A172 (cell line): ENCODE data around the gene MIR17HG. TPM values are rescaled to one million over a fixed set of nuclear protein-coding genes. Genes with fewer than 3 reads are reported as not detected.
"Not testable (repeated sequence)": the region's sequence is repeated elsewhere in the genome, so short reads cannot be mapped to it uniquely, and the experiment has no call there.

Source experiments
- DNase-seq: peaks from one replicate; pipeline ENCODE4 v3.0.0-alpha.2; 2015; ENCODE audit warnings: low spot score
- total RNA-seq: library from RNA; depleted of rRNA; stranded (reverse); fragments of >200 nt; shearing (Covaris generic); gene quantifications from 2 replicates; pipeline ENCODE4 v1.2.3, GENCODE V29; 2014

MIR17HG gene
- total RNA-seq, 1 experiment from 2014 or later: 3.7 TPM

DNA sequence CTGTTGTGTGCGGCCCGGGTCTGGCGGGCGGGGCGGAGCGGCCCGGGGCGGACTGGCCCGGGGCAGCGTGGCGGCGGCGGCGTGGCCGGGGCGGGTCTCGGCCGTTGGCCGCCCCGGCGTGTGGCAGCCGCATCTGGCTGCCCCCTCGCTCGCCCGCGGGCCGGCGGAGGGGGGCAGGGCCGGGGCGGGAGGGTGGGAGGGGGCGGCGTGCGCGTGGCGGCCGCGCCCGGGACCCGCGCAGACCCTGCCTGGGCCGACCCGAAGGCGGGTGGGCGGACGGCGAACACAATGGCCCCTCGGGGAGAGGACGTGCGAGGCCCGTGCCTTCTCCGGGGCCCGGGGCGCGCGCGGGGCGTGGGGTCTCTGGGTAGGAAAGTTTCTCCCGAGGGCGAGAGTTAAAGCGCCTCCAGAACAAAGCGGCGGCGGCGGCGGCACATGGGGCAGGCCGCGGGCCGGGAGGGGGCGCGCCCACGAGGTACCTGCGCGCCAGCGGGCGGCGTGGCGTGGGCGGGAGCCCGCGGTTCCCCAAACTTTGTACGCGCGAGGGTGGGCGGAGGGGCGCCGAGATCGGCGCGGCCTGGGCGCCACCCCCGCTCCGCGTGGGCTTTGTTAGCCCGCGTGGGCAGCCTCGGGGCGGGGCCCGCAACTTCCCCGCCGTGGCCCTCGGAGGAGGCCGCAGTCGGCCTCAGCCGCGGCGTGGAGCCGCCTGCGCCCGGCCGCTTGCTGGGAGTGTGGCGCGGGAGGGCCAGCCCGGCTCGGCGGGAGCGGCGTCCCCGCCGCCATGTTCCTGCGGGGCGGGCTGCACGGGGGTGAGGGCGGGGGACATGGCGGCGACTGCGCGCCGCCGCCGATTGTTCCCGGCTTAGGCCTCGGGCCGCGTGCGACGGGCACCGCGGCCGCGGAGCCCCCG, 764 bp downstream of the MIR17HG start:
- DNase-seq: no peak

- peak; percentile 67 for DNase-seq
These were observed 1.5 kb downstream of the MIR17HG start for GRCh38 chr13:91348906-91349435.

GRCh38 chr13:91349992-91350911, 2.8 kb downstream of the MIR17HG start:
- no peak for DNase-seq

DNA sequence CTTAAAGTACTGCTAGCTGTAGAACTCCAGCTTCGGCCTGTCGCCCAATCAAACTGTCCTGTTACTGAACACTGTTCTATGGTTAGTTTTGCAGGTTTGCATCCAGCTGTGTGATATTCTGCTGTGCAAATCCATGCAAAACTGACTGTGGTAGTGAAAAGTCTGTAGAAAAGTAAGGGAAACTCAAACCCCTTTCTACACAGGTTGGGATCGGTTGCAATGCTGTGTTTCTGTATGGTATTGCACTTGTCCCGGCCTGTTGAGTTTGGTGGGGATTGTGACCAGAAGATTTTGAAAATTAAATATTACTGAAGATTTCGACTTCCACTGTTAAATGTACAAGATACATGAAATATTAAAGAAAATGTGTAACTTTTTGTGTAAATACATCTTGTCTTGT, 3.6 kb downstream of the MIR17HG start:
- no peak for DNase-seq

DNA sequence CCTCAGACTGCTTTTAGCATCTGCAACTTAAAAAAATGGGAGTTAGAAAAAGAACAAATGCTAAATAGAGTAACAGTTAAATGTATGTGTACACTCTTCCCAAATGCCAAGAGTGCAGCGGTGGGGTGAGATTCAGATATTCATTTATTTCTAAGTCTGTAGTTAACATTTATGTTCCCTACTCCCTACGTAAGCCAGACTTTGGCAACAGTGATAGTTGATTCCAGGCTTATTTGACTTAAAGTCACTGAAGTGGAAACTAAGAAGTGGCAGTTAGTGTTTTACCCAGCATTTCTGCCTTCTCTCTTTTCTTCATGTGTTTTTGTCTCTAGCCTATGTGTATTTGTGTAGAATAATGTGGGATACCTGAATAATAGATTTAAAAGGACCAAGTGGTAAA, 4.5 kb downstream of the MIR17HG start:
- no peak for DNase-seq

DNA sequence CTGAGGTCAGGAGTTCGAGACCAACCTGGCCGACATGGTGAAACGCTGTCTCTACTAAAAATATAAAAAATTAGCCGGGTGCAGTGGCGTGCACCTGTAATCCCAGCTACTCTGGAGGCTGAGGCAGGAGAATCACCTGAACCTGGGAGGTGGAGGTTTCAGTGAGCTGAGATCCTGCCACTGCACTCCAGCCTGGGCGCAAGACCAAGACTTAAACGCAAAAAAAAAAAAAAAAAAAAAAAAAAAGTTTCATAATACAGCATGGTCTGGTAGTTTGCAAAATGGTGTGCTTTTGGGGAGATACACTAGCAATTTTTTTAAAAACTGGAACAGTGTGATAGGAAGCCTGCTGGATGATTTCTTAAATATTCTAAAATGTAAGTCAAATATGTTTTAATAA, 5.4 kb downstream of the MIR17HG start:
- not testable (repeated sequence) for DNase-seq

- no peak for DNase-seq
These were observed 6.0 kb downstream of the MIR17HG start for GRCh38 chr13:91353494-91353893.

GRCh38 chr13:91355099-91355825, 7.8 kb downstream of the MIR17HG start:
- DNase-seq: no peak

GRCh38 chr13:91355826-91356710, 8.6 kb downstream of the MIR17HG start:
- no peak for DNase-seq

GRCh38 chr13:91356919-91357612, 9.6 kb downstream of the MIR17HG start:
- DNase-seq: no peak

GRCh38 chr13:91357613-91358386, 10.3 kb downstream of the MIR17HG start:
- no peak for DNase-seq

GRCh38 chr13:91358387-91358782, 10.9 kb downstream of the MIR17HG start:
- no peak for DNase-seq

DNA sequence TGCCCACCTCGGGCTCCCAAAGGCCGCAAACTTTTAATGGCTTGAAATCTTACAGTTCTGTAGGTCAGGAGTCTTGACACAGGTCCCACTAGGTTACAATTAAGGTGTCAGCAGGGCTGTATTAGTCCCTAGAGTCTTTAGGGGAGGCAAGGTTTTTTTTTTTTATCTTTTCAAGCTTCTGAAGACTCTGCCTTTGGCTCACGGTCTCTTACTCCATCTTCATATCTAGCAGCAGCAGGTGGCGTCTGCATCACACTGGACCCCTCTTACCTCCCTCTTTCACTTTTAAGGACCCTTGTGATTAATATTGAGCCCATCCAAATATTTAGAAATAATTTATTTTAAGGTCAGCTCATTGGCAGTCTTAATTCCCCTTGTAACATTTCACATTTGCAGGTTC, 11.6 kb downstream of the MIR17HG start:
- no peak for DNase-seq

GRCh38 chr13:91359631-91360030, 12.1 kb downstream of the MIR17HG start:
- no peak for DNase-seq

DNA sequence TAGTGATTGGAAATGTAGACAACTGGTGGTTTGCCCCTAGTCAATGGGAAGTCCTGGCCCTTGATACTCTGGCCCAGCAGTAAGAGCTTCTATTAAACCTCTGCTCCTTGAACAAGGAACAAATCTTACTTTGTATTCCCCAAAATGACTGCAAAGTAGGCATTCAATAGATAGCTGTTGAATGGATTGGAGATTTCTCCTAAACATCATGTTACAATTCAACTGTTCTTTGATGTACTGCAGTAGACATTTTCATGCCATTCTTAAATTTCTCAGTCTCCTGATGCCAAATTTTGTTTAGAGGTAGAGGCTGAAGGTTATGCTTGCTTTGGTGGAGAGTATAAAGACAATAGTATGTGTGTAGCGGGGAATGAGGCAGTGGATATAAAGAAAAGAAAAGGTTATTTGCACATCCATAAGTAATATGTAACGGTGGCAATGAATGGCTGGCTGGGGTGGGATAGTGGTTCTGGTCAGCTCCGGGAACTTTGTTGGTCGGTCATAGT, 12.8 kb downstream of the MIR17HG start:
- no peak for DNase-seq

DNA sequence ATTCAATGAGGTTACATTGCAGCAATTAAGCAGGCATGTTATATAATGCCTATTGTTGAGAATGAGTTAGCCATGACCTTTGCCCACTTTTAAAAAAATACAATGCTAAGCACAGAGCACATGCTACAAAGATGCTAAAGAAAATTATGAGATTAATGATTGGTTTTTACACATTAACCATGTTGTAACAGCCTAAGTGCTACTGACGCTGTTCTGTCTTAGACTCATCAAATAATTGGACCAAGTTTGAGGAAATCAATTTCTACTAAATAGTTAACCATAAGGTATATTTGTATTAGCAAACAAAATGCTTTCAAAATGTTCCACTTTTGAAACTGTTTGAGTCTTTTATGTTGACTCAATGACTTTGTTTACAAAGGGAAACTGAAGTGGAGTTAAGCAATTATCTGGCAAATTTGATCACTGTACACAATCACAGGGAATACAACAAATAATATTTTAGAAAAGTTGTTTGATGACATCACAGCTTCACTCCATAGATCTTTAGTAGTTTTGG, 14.3 kb downstream of the MIR17HG start:
- no peak for DNase-seq

DNA sequence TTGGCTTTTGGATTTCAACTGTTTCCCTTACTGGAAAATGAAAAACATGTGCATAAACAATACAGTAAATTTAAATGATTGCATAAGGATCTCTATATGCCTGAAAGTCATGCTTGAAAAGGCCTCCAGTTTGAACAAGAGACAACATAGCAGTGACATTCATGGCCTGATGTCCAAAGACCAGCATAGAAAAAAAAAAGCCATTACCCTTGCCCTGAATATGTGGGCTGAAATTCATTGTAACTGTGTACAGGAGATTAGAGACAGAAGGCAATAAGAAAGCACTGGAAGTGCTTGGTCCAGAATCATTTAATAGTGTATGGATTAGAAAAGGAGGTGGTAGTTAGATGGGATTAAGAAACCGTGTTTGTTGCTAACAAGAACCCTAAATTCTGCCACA, 15.4 kb downstream of the MIR17HG start:
- DNase-seq: no peak

- no peak for DNase-seq
These were observed 20.6 kb downstream of the MIR17HG start for GRCh38 chr13:91368101-91368500.
